ENCODE results near the gene PSMA6. TPM values are rescaled to one million over a fixed set of nuclear protein-coding genes. Genes with fewer than 3 reads are reported as not detected.

PSMA6 gene
- total RNA-seq (2014; rRNA removed; shearing (Covaris generic)) (171 and 198 TPM in 2 replicates), polyA plus RNA-seq (2016; fragmentation: Nextera tagmentation; extraction: Ambion mirVana) (225 and 227 TPM in 2 replicates)

DNA sequence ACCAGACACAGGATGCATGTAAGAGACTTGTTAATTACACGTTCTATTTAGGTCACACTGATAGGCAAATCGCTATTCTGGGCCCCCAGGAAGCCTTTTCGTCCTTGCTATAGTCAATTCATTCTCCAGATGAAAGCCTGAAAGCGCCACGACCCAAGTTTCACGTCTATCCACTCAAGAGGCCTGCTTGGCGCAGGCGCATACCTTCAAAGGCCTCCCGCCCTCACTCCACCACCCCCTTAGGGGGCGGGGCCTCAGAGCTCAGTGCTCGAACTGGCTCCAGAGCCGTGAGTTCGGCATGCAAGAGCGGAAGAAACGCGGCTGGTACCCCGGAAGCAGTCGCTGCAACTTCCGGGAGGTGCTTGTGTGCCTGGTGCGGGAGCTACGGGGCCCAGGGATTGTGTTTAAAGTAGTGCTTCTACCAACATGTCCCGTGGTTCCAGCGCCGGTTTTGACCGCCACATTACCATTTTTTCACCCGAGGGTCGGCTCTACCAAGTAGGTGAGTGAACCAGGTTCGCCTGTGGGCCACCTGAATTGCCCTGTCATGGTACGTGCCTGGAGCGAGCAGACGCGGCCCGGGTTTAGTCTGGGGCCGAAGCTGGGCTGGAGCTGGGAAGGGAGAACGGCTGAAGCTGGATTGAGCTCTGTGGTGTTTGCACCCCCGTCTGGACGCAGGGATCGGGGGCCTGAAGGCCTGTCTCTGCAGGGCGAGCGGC, at the start of gene PSMA6:
TSS of gene PSMA6 (plus strand) at position 332 of the 719 bp plus-strand sequence. CDS start at position 427, 95 bp downstream.
- Histone ChIP-seq H3K27me3 (replicated peaks; ENCODE audit: insufficient read depth) (no peaks in the 10 kb centered on the region), H3K36me3 (ENCODE audit: low read depth) (no peaks in the 10 kb centered on the region), H3F3A (ENCODE audit: insufficient read depth) (peaks cover 11% of the 10 kb centered on the region; the same call in 1 of the 2 replicates), H3K4me2 (ENCODE audit: unreplicated experiment) (peak within 1 kb of the TSS; percentile 98), H3K9me2 (ENCODE audit: insufficient read depth) (no peaks in the 10 kb centered on the region), H3K4me1 (ENCODE audit: insufficient read depth) (peaks cover 25% of the 10 kb centered on the region), H3K9me3 (ENCODE audit: low read depth) (no peaks in the 10 kb centered on the region), H3K9ac (peak within 1 kb of the TSS; percentile 96), H3K4me3 (peak within 1 kb of the TSS; percentile 94), H4K20me1 (ENCODE audit: insufficient read depth) (no peaks in the 10 kb centered on the region), H2AFZ (peak within 1 kb of the TSS; percentile 96), H3K79me2 (ENCODE audit: insufficient read depth) (peaks cover 49% of the 10 kb centered on the region), H3K27ac (peak within 1 kb of the TSS; percentile 87)
- DNase-seq = peak; percentile 100
- no peak for TF ChIP-seq EZH2phosphoT487 (IDR thresholded peaks at IDR 0.05; ENCODE audit: insufficient read depth, low read depth)
- in situ Hi-C loops (cut with MboI) = no loop called here
- 1% methylated on average over 40 of the region's 40 CpGs for whole genome bisulfite sequencing, 2 experiments (ENCODE audit: low coverage in 1 of 2, low lambda C conversion rate in 2 of 2, missing lambda C conversion rate in 2 of 2)

DNA sequence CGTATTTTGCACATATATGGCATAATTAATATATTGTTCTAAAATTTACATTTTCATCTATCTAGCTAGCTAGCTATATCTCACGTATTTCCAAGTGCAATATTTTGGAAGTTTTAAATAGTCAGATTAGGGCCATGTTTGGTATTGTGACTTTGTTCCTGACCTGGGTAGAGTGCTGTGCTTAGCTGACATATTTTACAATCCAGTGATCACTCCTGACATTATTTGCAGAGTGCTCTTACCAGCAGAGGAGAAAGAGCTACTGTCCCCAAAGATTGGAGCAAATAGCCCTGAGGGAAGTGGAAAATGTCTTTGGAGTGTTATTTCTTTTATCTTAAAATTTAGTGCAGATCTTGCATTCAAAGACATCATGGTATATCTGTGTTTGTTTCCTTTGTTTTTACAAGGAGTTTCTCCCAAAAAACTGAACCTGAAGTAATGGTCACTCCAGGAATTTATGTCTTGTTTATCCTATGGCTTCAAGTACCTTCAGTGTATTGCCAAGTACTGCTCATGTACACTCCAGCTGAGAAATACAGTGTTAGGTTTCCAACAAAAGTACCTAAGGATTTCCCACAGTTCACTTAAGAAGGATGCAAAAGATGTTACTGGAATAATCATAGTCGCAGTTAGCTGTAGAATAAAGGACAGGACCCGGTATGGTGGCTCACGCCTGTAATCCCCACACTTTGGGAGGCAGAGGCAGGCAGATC, 49.4 kb upstream of the PSMA6 start:
- Histone ChIP-seq H2AFZ (no peak overlapping the region), H4K20me1 (ENCODE audit: insufficient read depth) (no peaks in the 10 kb centered on the region), H3K27me3 (replicated peaks; ENCODE audit: insufficient read depth) (no peaks in the 10 kb centered on the region), H3K4me3 (no peak overlapping the region), H3K9ac (no peak overlapping the region), H3F3A (ENCODE audit: insufficient read depth) (0 out of 2 replicates have a peak, but pooled peaks cover 8% of the 10 kb centered on the region), H3K79me2 (ENCODE audit: insufficient read depth) (no peaks in the 10 kb centered on the region), H3K9me3 (ENCODE audit: low read depth) (no peaks in the 10 kb centered on the region), H3K4me1 (ENCODE audit: insufficient read depth) (peaks cover 7% of the 10 kb centered on the region; the same call in 1 of the 2 replicates), H3K36me3 (ENCODE audit: low read depth) (no peaks in the 10 kb centered on the region), H3K4me2 (ENCODE audit: unreplicated experiment) (no peak overlapping the region), H3K9me2 (ENCODE audit: insufficient read depth) (no peaks in the 10 kb centered on the region), H3K27ac (no peak overlapping the region)
- no peak for TF ChIP-seq EZH2phosphoT487 (IDR thresholded peaks at IDR 0.05; ENCODE audit: insufficient read depth, low read depth)
- TF ChIP-seq EZH2 (IDR thresholded peaks at IDR 0.05; ENCODE audit: insufficient read depth, poor library complexity, severe bottlenecking) = no peak
- in situ Hi-C loops (cut with MboI) = no loop called here
- DNase-seq = no peak
- WGBS, 2 experiments (ENCODE audit: low coverage in 1 of 2, low lambda C conversion rate in 2 of 2, missing lambda C conversion rate in 2 of 2) = 97% methylated on average over 5 of the region's 5 CpGs

DNA sequence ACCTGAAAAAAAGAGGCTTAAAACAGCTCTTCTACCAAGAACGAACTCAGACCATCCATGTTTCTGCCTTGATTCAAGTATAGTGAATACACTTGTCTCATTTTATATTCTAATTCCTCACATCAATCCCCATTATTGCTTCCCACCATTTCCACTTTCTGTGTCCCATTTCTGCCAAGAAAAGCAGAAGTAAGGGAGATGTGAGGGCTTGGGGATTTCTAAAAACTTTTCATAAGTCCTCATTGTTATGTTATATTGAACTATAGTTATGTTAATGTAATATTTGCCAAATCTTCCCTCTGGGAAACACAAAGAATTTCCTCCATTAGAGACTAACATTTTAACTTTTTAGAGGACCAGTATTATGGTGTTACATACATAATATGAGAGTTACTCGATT, 48.2 kb upstream of the PSMA6 start:
- no peak overlapping the region for H3K4me2 ChIP-seq (ENCODE audit: unreplicated experiment)
- no peak overlapping the region for H3K4me3 ChIP-seq
- no peaks in the 10 kb centered on the region for H3K9me2 ChIP-seq (ENCODE audit: insufficient read depth)
- TF ChIP-seq EZH2phosphoT487 (IDR thresholded peaks at IDR 0.05; ENCODE audit: insufficient read depth, low read depth) (no peak), EZH2 (IDR thresholded peaks at IDR 0.05; ENCODE audit: insufficient read depth, poor library complexity, severe bottlenecking) (no peak)
- H3K9me3 ChIP-seq (ENCODE audit: low read depth) = no peaks in the 10 kb centered on the region
- 66 to 75% methylated on average over 2 of the region's 2 CpGs for WGBS, 2 experiments (ENCODE audit: low coverage in 1 of 2, low lambda C conversion rate in 2 of 2, missing lambda C conversion rate in 2 of 2)
- H2AFZ ChIP-seq = no peak overlapping the region
- no peaks in the 10 kb centered on the region for H3K79me2 ChIP-seq (ENCODE audit: insufficient read depth)
- DNase-seq = no peak
- H3K27me3 ChIP-seq (replicated peaks; ENCODE audit: insufficient read depth) = no peaks in the 10 kb centered on the region
- 0 out of 2 replicates have a peak, but pooled peaks cover 13% of the 10 kb centered on the region for H3F3A ChIP-seq (ENCODE audit: insufficient read depth)
- no peak overlapping the region for H3K9ac ChIP-seq
- peaks cover 10% of the 10 kb centered on the region; the same call in 1 of the 2 replicates for H3K4me1 ChIP-seq (ENCODE audit: insufficient read depth)
- H3K36me3 ChIP-seq (ENCODE audit: low read depth) = no peaks in the 10 kb centered on the region
- H4K20me1 ChIP-seq (ENCODE audit: insufficient read depth) = no peaks in the 10 kb centered on the region
- H3K27ac ChIP-seq = no peak overlapping the region
- in situ Hi-C loops (cut with MboI) = no loop called here

GRCh38 chr14:35244542-35244941, 47.6 kb upstream of the PSMA6 start:
- Histone ChIP-seq H3F3A (ENCODE audit: insufficient read depth) (0 out of 2 replicates have a peak, but pooled peaks cover 13% of the 10 kb centered on the region), H3K9me2 (ENCODE audit: insufficient read depth) (no peaks in the 10 kb centered on the region), H3K27ac (no peak overlapping the region), H3K79me2 (ENCODE audit: insufficient read depth) (no peaks in the 10 kb centered on the region), H3K4me1 (ENCODE audit: insufficient read depth) (peaks cover 10% of the 10 kb centered on the region; the same call in 1 of the 2 replicates), H3K27me3 (replicated peaks; ENCODE audit: insufficient read depth) (no peaks in the 10 kb centered on the region), H3K9me3 (ENCODE audit: low read depth) (no peaks in the 10 kb centered on the region), H3K4me2 (ENCODE audit: unreplicated experiment) (no peak overlapping the region), H3K4me3 (no peak overlapping the region), H4K20me1 (ENCODE audit: insufficient read depth) (no peaks in the 10 kb centered on the region), H2AFZ (no peak overlapping the region), H3K9ac (no peak overlapping the region), H3K36me3 (ENCODE audit: low read depth) (no peaks in the 10 kb centered on the region)
- 84 to 90% methylated on average over 4 of the region's 4 CpGs for WGBS, 2 experiments (ENCODE audit: low coverage in 1 of 2, low lambda C conversion rate in 2 of 2, missing lambda C conversion rate in 2 of 2)
- in situ Hi-C loops (cut with MboI) = no loop called here
- no peak for DNase-seq
- TF ChIP-seq EZH2phosphoT487 (IDR thresholded peaks at IDR 0.05; ENCODE audit: insufficient read depth, low read depth) = no peak
- TF ChIP-seq EZH2 (IDR thresholded peaks at IDR 0.05; ENCODE audit: insufficient read depth, poor library complexity, severe bottlenecking) = no peak

Data from GM23248 (cell line).